ENCODE measurements around the gene MAN2B2. TPM values are rescaled to one million over a fixed set of nuclear protein-coding genes. Genes with fewer than 3 reads are reported as not detected.

Gene MAN2B2
- total RNA-seq, 1 donor from 2014 or later, result 24.2 TPM

GRCh38 chr4:6532658-6533057 lies 42.3 kb upstream of the MAN2B2 start:
- Mint-ChIP-seq H3K36me3 (ENCODE audit: low read depth) (no peaks in the 10 kb centered on the region), H3K27ac (no peak overlapping the region), H3K27me3 (no peaks in the 10 kb centered on the region), H3K4me3 (no peak overlapping the region), H3K4me1 (no peaks in the 10 kb centered on the region), H3K9me3 (peaks cover 4% of the 10 kb centered on the region)
- DNase-seq (no peak), ATAC-seq (ENCODE audit: low read depth) (no peak)
- intact Hi-C loops (cut with micrococcal nuclease), result no loop called here
- POLR2A ChIA-PET, result no interaction called here
- CTCF ChIA-PET, result no interaction called here
- TF ChIP-seq CTCF (IDR thresholded peaks at IDR 0.05), result no peak

- no peak for TF ChIP-seq CTCF (IDR thresholded peaks at IDR 0.05)
- no peaks in the 10 kb centered on the region for H3K36me3 Mint-ChIP-seq (ENCODE audit: low read depth)
- DNase-seq, result no peak
- peaks cover 4% of the 10 kb centered on the region for H3K9me3 Mint-ChIP-seq
- no peak overlapping the region for H3K4me3 Mint-ChIP-seq
- intact Hi-C loops (cut with micrococcal nuclease), result no loop called here
- ChIA-PET POLR2A (no interaction called here), CTCF (no interaction called here)
- H3K4me1 Mint-ChIP-seq, result no peaks in the 10 kb centered on the region
- H3K27me3 Mint-ChIP-seq, result no peaks in the 10 kb centered on the region
- no peak overlapping the region for H3K27ac Mint-ChIP-seq
- ATAC-seq (ENCODE audit: low read depth), result no peak
Observed at GRCh38 chr4:6534050-6534449, 40.9 kb upstream of the MAN2B2 start.

GRCh38 chr4:6534618-6535328 lies 40.2 kb upstream of the MAN2B2 start:
- intact Hi-C loops (cut with micrococcal nuclease), result no loop called here
- Mint-ChIP-seq H3K4me3 (no peak overlapping the region), H3K4me1 (no peaks in the 10 kb centered on the region), H3K9me3 (peaks cover 4% of the 10 kb centered on the region), H3K36me3 (ENCODE audit: low read depth) (no peaks in the 10 kb centered on the region), H3K27me3 (peaks cover 2% of the 10 kb centered on the region), H3K27ac (no peak overlapping the region)
- no peak for TF ChIP-seq CTCF (IDR thresholded peaks at IDR 0.05)
- ATAC-seq (ENCODE audit: low read depth) (no peak), DNase-seq (no peak)
- POLR2A ChIA-PET, result no interaction called here
- CTCF ChIA-PET, result no interaction called here

- H3K36me3 Mint-ChIP-seq (ENCODE audit: low read depth), result no peaks in the 10 kb centered on the region
- TF ChIP-seq CTCF (IDR thresholded peaks at IDR 0.05), result no peak
- POLR2A ChIA-PET, result no interaction called here
- no peak overlapping the region for H3K27ac Mint-ChIP-seq
- no peak for ATAC-seq (ENCODE audit: low read depth)
- CTCF ChIA-PET, result no interaction called here
- no peak for DNase-seq
- intact Hi-C loops (cut with micrococcal nuclease), result no loop called here
- no peaks in the 10 kb centered on the region for H3K4me1 Mint-ChIP-seq
- peaks cover 2% of the 10 kb centered on the region for H3K27me3 Mint-ChIP-seq
- peaks cover 7% of the 10 kb centered on the region for H3K9me3 Mint-ChIP-seq
- H3K4me3 Mint-ChIP-seq, result no peak overlapping the region
Observed at GRCh38 chr4:6535329-6535692, 39.7 kb upstream of the MAN2B2 start.

- Mint-ChIP-seq H3K36me3 (ENCODE audit: low read depth) (no peaks in the 10 kb centered on the region), H3K27ac (no peak overlapping the region), H3K4me1 (no peaks in the 10 kb centered on the region), H3K9me3 (peaks cover 10% of the 10 kb centered on the region), H3K27me3 (peaks cover 2% of the 10 kb centered on the region), H3K4me3 (no peak overlapping the region)
- ATAC-seq (ENCODE audit: low read depth) (no peak), DNase-seq (no peak)
- ChIA-PET POLR2A (no interaction called here), CTCF (no interaction called here)
- intact Hi-C loops (cut with micrococcal nuclease), result no loop called here
- no peak for TF ChIP-seq CTCF (IDR thresholded peaks at IDR 0.05)
Observed at GRCh38 chr4:6535706-6536105, 39.3 kb upstream of the MAN2B2 start.
